HT1080 (cell line): ENCODE data around the gene FGF11. TPM values are rescaled to one million over a fixed set of nuclear protein-coding genes. Genes with fewer than 3 reads are reported as not detected.
A peak's percentile ranks its signal among the peaks of the same experiment; 100 is the strongest.

Experiments
- DNase-seq: peaks from one replicate; pipeline ENCODE4 v3.0.0-alpha.2; 2015; ENCODE audit warnings: low read depth
- polyA plus RNA-seq, 2 experiments: library from polyadenylated mRNA; depleted of rRNA; stranded (reverse); fragments of >200 nt; gene quantifications; 2 replicates each; pipeline ENCODE4 v1.2.3, GENCODE V29; 2015
- total RNA-seq: library from RNA; depleted of rRNA; stranded (reverse); fragments of >200 nt; shearing (Covaris generic); gene quantifications from 2 replicates; pipeline ENCODE4 v1.2.3, GENCODE V29; 2014; rRNA removed

FGF11 gene
- 0.23 and 0.37 TPM in 2 replicates for total RNA-seq
- polyA plus RNA-seq (2015; cell fraction: cytosol; rRNA removed), result 0.56 and 0.80 TPM in 2 replicates
- 0.66 and 1.1 TPM in 2 replicates for polyA plus RNA-seq (2015; cell fraction: nucleus; rRNA removed)

DNA sequence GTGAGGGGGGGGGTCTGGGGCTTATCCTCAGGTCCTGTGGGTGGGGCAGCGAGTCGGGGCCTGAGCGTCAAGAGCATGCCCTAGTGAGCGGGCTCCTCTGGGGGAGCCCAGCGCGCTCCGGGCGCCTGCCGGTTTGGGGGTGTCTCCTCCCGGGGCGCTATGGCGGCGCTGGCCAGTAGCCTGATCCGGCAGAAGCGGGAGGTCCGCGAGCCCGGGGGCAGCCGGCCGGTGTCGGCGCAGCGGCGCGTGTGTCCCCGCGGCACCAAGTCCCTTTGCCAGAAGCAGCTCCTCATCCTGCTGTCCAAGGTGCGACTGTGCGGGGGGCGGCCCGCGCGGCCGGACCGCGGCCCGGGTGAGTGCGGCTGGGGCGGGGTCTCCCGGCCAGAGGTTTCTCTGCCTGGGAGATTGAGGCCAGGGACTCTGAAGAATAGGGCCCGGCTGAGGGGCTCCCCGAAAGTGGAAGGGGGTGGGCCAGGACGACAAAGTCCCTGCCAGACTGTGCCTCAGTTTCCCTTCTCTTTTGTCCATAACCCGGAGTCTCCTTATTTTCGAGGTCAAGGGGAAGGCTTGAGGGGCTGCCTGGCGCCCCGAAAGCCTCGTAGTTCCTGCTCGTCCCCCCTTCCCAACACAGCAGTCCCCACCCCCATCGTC lies at the start of gene FGF11:
TSS of gene FGF11 (plus strand) at position 51 of the 651 bp plus-strand sequence. CDS start at position 160, 109 bp downstream.
- DNase-seq, result no peak

DNA sequence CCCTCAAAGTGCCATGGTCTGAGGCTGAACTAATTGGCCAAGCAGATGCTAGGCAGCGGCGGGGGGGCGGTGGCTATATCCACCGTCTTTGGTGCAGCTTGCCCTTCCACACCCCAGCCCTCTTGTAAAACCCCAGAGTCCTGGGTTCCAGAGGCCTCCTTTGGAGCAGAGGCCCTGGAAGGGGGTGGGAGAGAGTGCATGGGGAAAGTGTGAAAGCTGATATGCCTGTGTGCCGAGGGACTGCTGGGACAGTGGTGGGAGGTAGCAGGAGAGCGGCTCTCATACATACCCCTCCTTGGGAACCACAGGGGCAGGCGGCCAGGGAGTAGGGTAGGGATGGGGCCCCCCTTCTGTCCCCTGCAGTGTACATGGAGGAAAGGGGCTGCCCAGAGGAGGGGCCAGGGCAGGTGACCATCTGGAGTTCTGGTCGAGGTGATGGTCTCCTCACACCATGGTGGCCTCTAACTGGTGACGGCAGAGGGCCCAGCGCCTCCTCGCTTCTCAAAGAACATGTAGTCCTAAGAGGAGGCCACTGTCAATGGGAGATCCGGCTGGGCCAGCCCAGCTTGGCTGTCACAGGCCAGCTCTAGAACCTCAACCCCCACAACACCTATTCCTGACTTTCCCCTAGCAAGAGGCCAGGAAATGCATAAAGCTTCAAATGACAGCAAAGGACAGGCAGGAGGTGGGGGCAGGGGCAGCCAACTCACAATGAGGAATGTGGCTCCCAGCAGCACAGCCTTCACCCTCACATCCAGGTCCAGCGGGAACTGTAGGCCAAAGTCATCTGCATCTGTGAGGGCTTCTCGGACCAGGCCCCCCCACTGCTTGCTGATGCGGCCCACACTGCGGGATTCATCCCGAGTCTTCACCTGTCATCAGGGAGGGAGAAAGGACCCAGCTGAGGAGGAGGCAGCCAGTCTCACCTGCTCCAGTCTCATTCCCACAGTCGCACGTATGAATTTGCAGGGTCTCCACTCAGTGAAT lies 49.1 kb upstream of the FGF11 start:
- DNase-seq, result no peak

DNA sequence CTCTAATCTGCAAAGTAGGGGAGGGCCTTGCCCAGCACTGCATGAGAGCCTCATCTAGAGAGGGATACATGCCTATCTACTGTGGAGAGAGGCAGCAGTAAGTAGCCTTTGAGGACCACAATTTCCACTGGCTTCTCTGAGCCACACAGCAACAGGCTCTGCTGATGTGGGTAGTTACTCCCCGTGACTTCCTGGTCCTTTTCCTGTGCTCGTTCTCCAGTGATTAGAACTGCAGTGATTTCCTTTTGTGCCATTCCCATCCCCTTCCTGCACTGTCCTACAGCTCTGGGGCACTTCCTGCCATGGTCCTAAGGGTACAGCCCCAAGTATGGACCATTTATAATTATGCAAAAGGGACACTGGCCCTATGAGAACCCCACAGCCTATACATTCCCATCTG lies 48.0 kb upstream of the FGF11 start:
- no peak for DNase-seq

DNA sequence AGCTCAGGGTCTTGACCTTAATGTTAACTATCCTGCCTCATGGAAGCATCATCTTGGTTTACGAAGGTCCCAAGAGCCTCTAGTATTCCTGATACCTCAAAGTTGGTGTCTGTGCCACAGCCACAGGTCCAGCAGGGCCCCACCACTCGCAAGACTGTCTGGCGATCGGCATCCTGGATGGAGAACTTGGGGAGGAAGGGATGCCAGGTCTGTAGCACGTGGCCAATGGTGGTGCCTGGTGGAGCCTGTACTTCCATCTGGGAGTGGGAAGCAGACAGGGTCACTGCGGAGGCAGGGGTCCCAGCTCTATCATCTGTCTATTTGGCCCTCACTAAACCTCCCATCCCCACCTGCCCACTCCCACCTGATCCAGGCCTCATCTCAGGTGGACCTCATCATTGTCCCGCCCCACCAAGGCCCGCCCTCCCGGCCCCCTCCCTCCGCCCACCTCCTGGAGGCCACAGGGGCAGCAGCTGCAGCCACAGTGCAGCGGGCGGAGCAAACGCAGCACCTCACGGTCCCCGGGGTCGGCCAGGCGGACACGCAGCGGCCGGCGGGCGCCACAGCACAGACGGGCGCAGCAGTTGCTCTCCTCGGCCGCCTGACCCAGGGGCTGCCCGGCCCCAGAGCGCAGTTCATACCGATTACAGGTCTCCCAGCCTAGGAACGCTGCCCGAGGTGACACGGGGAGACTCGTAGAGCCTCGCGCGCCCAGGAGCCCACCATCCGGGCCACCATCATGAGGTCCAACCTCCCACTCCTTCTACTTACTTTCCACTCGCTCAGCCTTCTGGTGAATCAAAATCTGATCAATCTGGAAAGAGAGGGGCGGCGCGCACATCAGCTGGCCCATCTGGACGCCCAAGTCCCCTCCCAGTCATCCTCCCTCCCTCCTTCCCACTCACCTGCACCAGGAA lies 46.4 kb upstream of the FGF11 start:
- DNase-seq, result no peak

DNA sequence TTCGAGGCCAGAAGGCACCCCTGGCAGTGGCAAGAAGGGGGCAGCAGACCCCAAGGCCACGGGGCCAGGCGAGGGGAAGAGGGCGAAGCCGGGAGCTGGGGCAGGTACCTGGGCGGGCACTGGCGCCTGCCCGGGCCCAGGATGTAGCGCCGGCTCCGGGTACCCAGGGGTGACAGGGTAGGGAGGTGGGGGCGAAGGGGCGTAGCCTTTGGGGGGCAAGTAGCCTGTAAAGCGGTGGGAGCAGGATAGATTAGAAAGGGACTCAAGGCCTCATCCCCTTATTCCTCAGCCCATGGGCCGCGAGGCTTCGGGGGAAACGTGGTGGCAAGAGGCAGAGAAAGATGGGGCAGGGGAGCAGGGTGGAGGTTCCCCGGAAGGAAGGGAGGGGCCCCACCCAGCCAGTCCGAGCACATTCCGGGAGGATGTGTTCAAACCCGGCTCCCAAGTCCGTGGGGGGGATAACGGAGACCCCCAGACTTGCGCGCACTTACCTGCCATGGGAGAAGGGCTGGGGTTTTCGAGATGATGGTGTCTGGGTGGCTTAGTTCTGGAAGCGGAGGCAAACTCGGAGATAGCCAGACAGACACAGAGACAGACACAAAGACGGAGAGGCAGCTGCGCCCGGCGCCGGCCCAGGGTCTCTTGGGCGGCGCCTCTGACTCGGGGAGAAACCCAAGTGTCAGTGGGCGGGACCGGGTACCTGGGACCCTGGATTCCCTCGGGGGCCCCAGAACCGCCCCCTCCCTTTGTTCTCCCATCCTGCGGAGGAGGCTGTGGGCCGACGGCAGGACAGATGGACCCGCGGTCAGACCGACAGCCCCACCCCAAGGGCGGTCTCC lies 45.5 kb upstream of the FGF11 start:
- peak; percentile 23 for DNase-seq

DNA sequence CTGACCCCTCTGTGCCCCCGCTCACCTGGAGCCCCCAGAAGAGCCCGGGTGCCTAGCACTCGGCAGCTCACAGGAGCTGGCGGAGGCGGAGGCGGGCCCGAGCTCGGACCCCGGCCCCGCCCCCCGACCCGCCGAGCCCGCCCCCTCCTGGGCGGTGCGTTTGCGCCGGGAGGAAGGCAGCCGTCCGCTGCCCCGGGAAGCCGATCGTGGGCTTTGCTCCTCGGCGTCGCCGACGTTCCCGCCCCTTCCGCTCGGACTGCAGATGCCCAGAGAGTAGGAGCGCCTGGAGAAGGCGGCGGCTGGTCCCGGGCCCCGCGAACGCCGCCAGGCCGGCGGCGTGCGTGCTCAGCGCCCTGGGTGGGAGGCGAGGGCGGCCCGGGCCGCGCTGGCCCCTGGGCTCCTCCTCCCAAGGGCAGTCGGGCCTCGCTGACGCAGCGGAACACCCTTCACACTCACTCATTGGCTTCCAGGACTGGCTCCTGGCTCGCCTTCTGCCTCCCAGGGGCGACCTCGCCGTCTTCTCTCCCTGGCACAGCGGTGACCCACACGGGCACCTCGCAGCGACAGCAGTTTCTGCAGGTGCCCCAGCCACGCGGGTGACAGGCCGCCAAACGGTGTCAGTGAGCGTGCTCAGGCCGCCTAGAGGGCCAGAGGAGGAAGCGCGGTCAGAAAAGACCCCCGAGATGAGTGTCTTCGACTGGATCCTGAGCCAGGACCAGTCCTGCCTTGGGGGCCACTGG lies 44.7 kb upstream of the FGF11 start, which contains the start of gene PLSCR3:
TSS of gene PLSCR3 (minus strand) at position 74 of the 740 bp plus-strand sequence. CDS start 415 bp downstream, outside the sequence.
- DNase-seq, result peak; percentile 84

DNA sequence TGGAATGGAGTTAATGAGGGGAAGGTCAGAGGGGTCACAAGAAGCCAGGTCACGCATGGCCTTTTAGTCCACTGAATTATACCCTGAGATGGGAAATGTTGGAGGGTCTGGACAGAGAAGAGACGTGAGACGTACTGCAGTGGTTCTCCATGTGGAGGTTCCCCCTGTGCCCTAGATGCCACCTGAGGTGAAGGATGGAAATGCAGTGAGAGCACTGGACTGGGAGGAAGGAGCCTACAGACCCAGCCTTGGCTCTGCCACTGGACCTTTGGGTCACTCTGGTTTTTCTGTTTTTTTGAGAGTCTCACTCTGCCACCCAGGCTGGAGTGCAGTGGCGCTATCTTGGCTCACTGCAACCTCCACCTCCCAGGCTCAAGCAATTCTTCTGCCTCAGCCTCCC lies 43.2 kb upstream of the FGF11 start:
- no peak for DNase-seq

DNA sequence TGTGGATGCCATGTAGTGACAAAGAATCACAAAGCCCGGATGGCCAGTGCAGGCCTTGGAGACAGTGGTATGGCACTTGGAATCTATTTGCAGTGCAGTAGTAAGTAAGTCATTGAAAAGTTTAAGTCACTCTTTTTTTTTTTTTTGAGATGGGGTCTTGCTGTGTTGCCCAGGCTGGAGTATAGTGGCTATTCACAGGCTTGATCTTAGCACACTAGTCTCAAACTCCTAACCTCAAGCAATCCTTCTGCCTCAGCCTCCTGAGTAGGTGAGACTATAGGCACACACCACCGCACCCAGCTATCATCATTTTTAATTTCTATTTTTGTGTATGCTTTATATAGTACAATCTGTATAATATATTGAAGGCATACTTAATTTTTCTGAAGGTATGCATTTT lies 40.7 kb upstream of the FGF11 start:
- no peak for DNase-seq

DNA sequence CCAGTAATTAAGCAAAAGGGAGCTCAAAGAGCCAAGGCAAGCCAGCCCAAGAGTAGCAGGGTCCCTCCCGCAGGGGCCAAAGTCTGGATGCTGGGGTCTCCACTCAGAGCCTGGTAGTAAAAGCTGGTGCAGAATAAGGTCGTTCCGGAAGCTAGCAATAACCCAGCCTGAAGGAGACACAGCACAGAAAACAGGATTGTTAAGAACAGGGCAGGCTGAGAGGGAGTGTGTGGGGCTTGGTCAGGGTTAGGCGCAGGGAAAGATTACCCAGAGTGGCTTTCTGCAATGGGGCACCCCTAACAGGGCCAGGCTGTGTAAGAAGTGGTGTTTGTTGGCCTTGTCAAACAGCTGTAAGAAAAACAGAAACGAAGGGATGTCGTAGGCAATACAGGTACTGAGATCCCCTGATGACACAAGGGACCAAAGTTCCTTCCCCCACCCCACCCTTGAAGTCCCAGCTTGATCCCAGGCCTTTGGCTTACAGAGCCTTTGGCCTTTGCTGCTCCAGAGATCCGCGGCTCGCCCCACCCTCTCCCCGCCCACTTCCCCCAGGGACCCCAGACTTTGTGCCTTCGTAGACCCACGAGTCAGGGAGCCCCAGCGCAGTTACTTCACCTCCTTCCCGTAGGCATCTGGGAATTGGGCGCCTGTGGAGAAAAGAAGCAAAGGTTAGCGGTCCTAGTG lies 36.1 kb upstream of the FGF11 start:
- no peak for DNase-seq

DNA sequence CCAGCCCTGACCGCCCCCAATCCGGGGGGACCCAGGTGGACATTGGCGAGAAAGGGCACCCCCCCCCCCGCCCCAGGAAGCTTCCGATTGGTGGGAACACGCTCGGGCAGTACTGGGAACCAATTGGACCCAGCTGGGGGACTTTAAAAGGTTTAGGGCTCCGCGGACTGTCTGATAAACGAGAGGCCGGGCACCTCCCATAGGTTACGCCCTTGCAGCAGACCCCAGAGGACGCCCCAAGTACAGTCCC lies 35.7 kb upstream of the FGF11 start:
- no peak for DNase-seq

DNA sequence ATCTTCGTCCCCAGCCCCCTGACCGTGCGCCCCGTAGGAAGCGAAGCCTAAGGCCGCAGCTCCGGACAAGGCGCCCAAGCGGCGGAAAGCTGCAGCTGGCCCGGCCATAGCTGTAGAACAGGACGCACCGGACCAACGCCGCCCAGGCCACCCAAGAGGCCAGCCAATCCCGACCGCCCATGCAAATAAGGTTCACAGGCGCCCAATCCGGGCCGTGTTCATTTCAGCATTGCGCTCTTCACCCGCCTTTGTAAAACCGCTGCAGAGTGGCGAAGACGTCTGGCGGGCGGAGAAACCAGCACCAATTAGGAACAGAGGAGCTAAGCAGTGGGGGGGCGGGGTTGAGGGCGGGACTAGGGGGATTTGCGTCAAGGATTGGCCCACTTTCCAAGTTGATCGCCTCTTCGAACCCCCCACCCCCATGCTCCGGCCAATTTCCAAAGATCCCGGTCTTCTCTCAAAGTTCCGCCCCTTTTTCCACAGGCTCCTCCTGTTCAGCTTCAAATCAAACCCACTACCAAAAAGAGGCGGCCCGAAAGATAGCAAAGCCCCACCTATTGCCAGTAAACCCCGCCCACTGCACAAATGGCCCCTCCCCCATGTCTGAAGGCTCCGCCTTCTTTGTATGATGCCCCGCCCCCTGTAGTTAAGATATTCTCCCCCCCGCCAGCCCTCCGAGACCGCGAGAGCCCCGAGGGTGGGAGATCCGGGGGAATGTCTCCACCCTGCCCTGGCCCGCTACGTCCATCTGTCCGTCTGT lies 35.2 kb upstream of the FGF11 start, which contains the start of gene TMEM256:
TSS of gene TMEM256 (minus strand) at position 121 of the 760 bp plus-strand sequence. CDS start at position 108, 13 bp downstream.
- DNase-seq, result peak; percentile 99

DNA sequence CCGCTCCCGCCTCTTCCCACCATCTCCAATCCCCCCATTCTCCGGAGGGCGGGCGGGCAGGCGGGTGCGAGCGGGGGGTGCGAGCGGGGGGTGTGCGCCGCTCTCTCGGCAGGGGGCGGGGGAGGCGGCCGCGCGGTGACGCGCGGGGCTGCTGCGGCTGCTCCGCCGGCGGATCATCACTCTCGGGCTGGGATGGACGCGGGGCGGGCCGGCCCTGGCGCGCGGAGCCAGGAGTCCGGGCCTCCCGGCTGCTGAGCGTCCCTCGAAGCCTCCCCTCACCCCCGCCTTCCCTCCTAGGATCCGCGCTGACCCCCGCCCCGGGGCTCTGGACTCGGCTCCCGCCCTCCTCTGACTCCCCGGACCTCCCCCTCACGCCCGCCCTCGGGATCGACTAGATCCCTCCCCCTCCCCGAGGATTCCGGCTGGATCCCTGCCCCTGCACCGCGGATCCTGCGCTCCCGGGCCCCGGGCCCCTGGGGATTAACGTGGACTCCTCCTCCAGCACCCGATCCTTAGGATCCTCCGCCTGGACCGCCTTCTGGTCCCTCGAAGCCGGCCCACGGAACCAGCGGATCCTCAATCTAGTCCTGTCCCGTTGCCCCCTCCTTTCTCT lies 34.5 kb upstream of the FGF11 start:
- DNase-seq, result no peak

DNA sequence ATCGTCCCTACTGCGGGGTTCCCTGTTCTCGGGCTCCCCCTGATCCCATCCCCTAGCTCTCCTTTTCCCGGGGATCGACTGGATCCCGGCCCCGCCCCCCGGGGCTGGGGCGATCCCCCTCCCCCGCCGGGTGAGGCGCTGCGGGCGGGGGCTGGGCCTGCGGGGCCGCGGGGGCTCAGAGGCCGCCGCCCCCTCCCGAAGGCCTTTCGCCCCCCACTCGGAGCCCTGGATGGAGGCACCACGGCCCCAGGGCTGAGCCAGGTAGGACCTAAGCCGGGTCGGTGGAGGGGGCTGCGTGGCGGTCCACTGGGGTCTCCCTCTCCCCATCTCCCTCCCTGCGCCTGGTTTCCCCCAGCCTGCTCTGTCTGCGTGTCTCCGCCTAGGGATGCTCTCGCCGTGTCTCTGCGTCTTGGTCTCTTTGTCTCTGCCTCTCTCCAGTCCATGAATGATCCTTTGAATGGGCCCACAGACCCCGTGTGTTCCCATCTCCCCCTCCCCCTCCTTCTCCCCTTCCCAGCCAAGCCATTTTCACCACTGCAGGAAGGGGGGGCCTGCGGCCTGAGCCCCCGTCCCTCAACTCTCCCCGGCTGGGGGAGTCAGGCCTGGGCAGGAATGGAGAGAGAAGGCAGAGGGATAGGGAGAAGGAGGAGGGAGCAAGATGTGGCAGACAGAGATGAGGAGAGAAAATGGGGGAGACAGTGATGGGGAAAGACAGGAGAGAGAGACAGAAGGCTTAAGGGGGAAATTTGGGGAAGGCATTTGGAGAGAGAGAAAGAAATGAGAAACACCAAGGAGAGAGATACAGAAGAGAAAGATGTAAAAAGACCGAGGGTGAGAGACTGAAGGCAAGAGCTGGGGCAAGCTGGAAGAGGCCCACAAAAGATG lies 33.7 kb upstream of the FGF11 start:
- DNase-seq, result no peak

DNA sequence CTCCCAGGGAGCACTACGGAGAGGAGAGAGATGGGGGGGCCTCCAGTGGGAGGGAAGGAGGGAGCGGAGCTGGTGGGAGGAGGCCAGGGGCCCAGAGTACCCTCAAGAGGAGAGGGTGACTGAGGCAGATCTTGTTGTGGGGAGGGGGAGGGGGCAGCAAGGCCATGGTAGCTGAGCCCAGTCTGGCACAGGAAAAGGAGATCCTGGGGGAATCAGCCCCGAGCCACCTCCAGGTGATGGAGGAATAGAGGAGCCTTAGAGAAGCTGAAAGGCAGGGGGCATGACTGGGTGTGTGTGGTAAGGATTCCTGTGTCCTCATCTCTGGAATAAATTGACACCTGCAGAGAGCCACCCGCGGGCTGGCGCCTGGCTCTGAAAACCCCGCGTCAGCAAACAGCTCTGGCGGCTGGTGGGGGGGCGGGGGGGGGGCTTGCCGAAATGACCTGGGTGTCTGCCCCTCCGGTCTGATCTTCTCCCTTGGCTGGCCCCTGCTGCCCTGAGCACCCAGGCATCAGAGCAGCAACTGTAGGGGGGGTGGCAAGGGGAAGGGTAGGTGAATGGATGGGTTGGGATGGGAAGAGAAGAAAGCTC lies 33.0 kb upstream of the FGF11 start:
- DNase-seq, result no peak

DNA sequence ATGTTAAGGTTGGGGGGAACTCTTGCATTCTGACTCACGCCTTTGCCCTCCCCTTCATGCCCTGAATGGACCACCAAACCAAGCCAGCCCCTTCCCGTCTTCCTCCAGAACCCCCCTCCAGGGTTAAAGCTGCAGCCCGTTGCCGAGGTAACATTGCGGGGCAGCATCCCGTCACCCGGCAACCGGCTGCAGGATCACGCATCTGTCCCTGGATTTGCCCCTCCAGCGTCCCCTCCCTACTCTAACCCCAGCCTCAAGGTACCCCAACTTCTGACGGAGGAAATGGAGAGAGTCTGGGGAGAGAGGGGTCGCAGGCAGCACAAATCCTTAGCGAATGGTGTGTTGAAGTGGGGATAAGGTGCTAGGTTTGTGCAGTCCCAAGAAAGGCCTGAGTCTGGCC lies 32.2 kb upstream of the FGF11 start:
- DNase-seq, result no peak
